Measurements from ENCODE around the gene VEGFC.

- TF ChIP-seq POLR2AphosphoS5 (IDR thresholded peaks at IDR 0.05; ENCODE audit: low read depth, low read length), result no peak
- TF ChIP-seq POLR2A (IDR thresholded peaks at IDR 0.05; ENCODE audit: low read depth, low read length), result no peak
- no peak for TF ChIP-seq SPI1 (IDR thresholded peaks at IDR 0.05; ENCODE audit: low read depth, low read length)
- TF ChIP-seq TAF1 (IDR thresholded peaks at IDR 0.05; ENCODE audit: low read depth, low read length), result no peak
These were observed 58.3 kb downstream of the VEGFC start for GRCh38 chr4:176734461-176734860.

Measured in GM12891 (cell line).